Naive B cell (primary cell): Measurements from ENCODE around the gene NOTCH2. TPM values are rescaled to one million over a fixed set of nuclear protein-coding genes. Genes with fewer than 3 reads are reported as not detected.
A peak's percentile ranks its signal among the peaks of the same experiment; 100 is the strongest.

Experiments
- ATAC-seq, 2 donors: fragments of 150-1000 bp; cut with Tn5 transposase; 2 replicates each; pipeline ENCODE4 v1.10.0; 2021; ENCODE audit warnings: low read depth in 2 of 2, mild to moderate bottlenecking in 2 of 2, moderate library complexity in 2 of 2
- DNase-seq: peaks from one replicate; pipeline ENCODE4 v3.0.0; 2022
- H3K27ac Mint-ChIP-seq, 6 donors: one replicate each; pipeline ENCODE4 v1.8.0; 2020 to 2022; ENCODE audit warnings: mild to moderate bottlenecking in 6 of 6, mixed read lengths in 6 of 6, moderate library complexity in 5 of 6, inconsistent platforms in 2 of 6
- H3K27me3 Mint-ChIP-seq, 3 donors: one replicate each; pipeline ENCODE4 v1.8.0; 2021 to 2022; ENCODE audit warnings: mixed read lengths in 3 of 3, mild to moderate bottlenecking in 1 of 3
- H3K36me3 Mint-ChIP-seq, 2 donors: one replicate each; pipeline ENCODE4 v1.8.0; 2020 to 2022; ENCODE audit warnings: mixed read lengths in 2 of 2, inconsistent platforms in 1 of 2, mild to moderate bottlenecking in 1 of 2
- H3K4me1 Mint-ChIP-seq, 3 donors: one replicate each; pipeline ENCODE4 v1.8.0; 2020 to 2022; ENCODE audit warnings: mixed read lengths in 3 of 3, inconsistent platforms in 1 of 3, mild to moderate bottlenecking in 1 of 3, moderate library complexity in 1 of 3
- H3K4me3 Mint-ChIP-seq, 8 donors: one replicate each; pipeline ENCODE4 v1.8.0; 2020 to 2022; ENCODE audit warnings: mild to moderate bottlenecking in 8 of 8, mixed read lengths in 8 of 8, moderate library complexity in 8 of 8, inconsistent platforms in 2 of 8
- H3K9me3 Mint-ChIP-seq, 7 donors: one replicate each; pipeline ENCODE4 v1.8.0; 2020 to 2022; ENCODE audit warnings: mixed read lengths in 7 of 7, mild to moderate bottlenecking in 5 of 7, inconsistent platforms in 2 of 7, moderate library complexity in 1 of 7
- polyA plus RNA-seq, 6 donors: library from polyadenylated mRNA; unstranded; fragments of 300-500 nt; fragmentation: Illumina TruSeq; gene quantifications; one replicate each; pipeline ENCODE4 v1.2.3, GENCODE V29; 2021; ENCODE audit warnings: low read depth in 6 of 6

NOTCH2 gene
- polyA plus RNA-seq, 6 donors from 2014 or later = 45.8 to 70.9 (median 64.7) TPM

- H3K4me3 Mint-ChIP-seq = no peak overlapping the region
- no peak overlapping the region for H3K27ac Mint-ChIP-seq
- H3K27me3 Mint-ChIP-seq = peaks cover 10 to 27% (median 11%) of the 10 kb centered on the region in 3 donors
- DNase-seq (no peak), ATAC-seq (no peak)
- H3K9me3 Mint-ChIP-seq = no peaks in the 10 kb centered on the region
- H3K4me1 Mint-ChIP-seq = no peaks in the 10 kb centered on the region
- no peaks in the 10 kb centered on the region for H3K36me3 Mint-ChIP-seq
These were observed 191.3 kb downstream of the NOTCH2 start for GRCh38 chr1:119878171-119878570.

- H3K4me3 Mint-ChIP-seq = no peak overlapping the region
These were observed 195.3 kb downstream of the NOTCH2 start for GRCh38 chr1:119874186-119874585.

GRCh38 chr1:119873135-119874015, 196.1 kb downstream of the NOTCH2 start:
- H3K27me3 Mint-ChIP-seq = peaks cover 9 to 24% (median 18%) of the 10 kb centered on the region in 3 donors
- H3K4me3 Mint-ChIP-seq = no peak overlapping the region
- H3K27ac Mint-ChIP-seq = peak overlapping the region in 1 of 6 donors; percentile 28
- DNase-seq (no peak), ATAC-seq (no peak)
- no peaks in the 10 kb centered on the region for H3K9me3 Mint-ChIP-seq
- H3K36me3 Mint-ChIP-seq = no peaks in the 10 kb centered on the region
- H3K4me1 Mint-ChIP-seq = peaks cover 0 to 4% (median 3%) of the 10 kb centered on the region in 3 donors

More at GRCh38 chr1:119874186-119874585, 195.3 kb downstream of the NOTCH2 start:
- Mint-ChIP-seq H3K36me3 (no peaks in the 10 kb centered on the region), H3K27ac (no peak overlapping the region), H3K27me3 (peaks cover 14 to 31% (median 18%) of the 10 kb centered on the region in 3 donors), H3K4me1 (peaks cover 0 to 4% (median 3%) of the 10 kb centered on the region in 3 donors), H3K9me3 (no peaks in the 10 kb centered on the region)
- DNase-seq (no peak), ATAC-seq (no peak)

GRCh38 chr1:119871881-119872280, 197.6 kb downstream of the NOTCH2 start:
- Mint-ChIP-seq H3K9me3 (no peaks in the 10 kb centered on the region), H3K27ac (no peak overlapping the region), H3K4me1 (peaks cover 0 to 4% (median 3%) of the 10 kb centered on the region in 3 donors), H3K4me3 (no peak overlapping the region), H3K27me3 (peaks cover 9 to 22% (median 18%) of the 10 kb centered on the region in 3 donors), H3K36me3 (no peaks in the 10 kb centered on the region)
- ATAC-seq = no peak
- no peak for DNase-seq

GRCh38 chr1:119870917-119871596, 198.4 kb downstream of the NOTCH2 start:
- H3K27me3 Mint-ChIP-seq = peaks cover 13 to 22% (median 18%) of the 10 kb centered on the region in 3 donors
- H3K27ac Mint-ChIP-seq = peak overlapping the region in 2 of 6 donors; percentile 6 to 8
- H3K4me1 Mint-ChIP-seq = peaks cover 0 to 4% (median 3%) of the 10 kb centered on the region in 3 donors
- no peaks in the 10 kb centered on the region for H3K36me3 Mint-ChIP-seq
- DNase-seq = peak; percentile 55
- no peaks in the 10 kb centered on the region for H3K9me3 Mint-ChIP-seq
- H3K4me3 Mint-ChIP-seq = no peak overlapping the region
- peak in 1 of 2 donors; percentile 46 for ATAC-seq

- ATAC-seq = no peak
- no peak overlapping the region for H3K27ac Mint-ChIP-seq
- peaks cover 16 to 22% (median 18%) of the 10 kb centered on the region in 3 donors for H3K27me3 Mint-ChIP-seq
- no peaks in the 10 kb centered on the region for H3K36me3 Mint-ChIP-seq
- peaks cover 0 to 4% (median 3%) of the 10 kb centered on the region in 3 donors for H3K4me1 Mint-ChIP-seq
- no peaks in the 10 kb centered on the region for H3K9me3 Mint-ChIP-seq
- DNase-seq = no peak
- H3K4me3 Mint-ChIP-seq = no peak overlapping the region
These were observed 199.5 kb downstream of the NOTCH2 start for GRCh38 chr1:119869995-119870394.

GRCh38 chr1:119868176-119868575, 201.3 kb downstream of the NOTCH2 start:
- H3K4me1 Mint-ChIP-seq = peaks cover 0 to 4% (median 3%) of the 10 kb centered on the region in 3 donors
- H3K27ac Mint-ChIP-seq = no peak overlapping the region
- DNase-seq (no peak), ATAC-seq (no peak)
- H3K36me3 Mint-ChIP-seq = no peaks in the 10 kb centered on the region
- H3K27me3 Mint-ChIP-seq = peaks cover 13 to 24% (median 18%) of the 10 kb centered on the region in 3 donors
- H3K9me3 Mint-ChIP-seq = no peaks in the 10 kb centered on the region
- H3K4me3 Mint-ChIP-seq = no peak overlapping the region

GRCh38 chr1:119866451-119866850, 203.0 kb downstream of the NOTCH2 start:
- DNase-seq = no peak
- Mint-ChIP-seq H3K27ac (no peak overlapping the region), H3K4me3 (no peak overlapping the region), H3K4me1 (peaks cover 0 to 4% (median 3%) of the 10 kb centered on the region in 3 donors), H3K36me3 (no peaks in the 10 kb centered on the region), H3K27me3 (peaks cover 6 to 23% (median 21%) of the 10 kb centered on the region in 3 donors), H3K9me3 (no peaks in the 10 kb centered on the region)
- no peak for ATAC-seq

- peak overlapping the region in 1 of 8 donors; percentile 21 for H3K4me3 Mint-ChIP-seq
- H3K9me3 Mint-ChIP-seq = no peaks in the 10 kb centered on the region
- no peaks in the 10 kb centered on the region for H3K4me1 Mint-ChIP-seq
- H3K36me3 Mint-ChIP-seq = no peaks in the 10 kb centered on the region
- DNase-seq (no peak), ATAC-seq (no peak)
- H3K27me3 Mint-ChIP-seq = peaks cover under 1 to 17% (median 14%) of the 10 kb centered on the region in 3 donors
- H3K27ac Mint-ChIP-seq = no peak overlapping the region
These were observed 203.8 kb downstream of the NOTCH2 start for GRCh38 chr1:119865627-119866026.

- ATAC-seq (no peak), DNase-seq (no peak)
- Mint-ChIP-seq H3K9me3 (no peaks in the 10 kb centered on the region), H3K4me1 (no peaks in the 10 kb centered on the region), H3K27ac (no peak overlapping the region), H3K27me3 (peaks cover 14 to 26% (median 19%) of the 10 kb centered on the region in 3 donors), H3K36me3 (no peaks in the 10 kb centered on the region), H3K4me3 (no peak overlapping the region)
These were observed 207.2 kb downstream of the NOTCH2 start for GRCh38 chr1:119862276-119862675.

Other genes with a start within 250 kb of the NOTCH2 start
- not detected for gene ADAM30, start 173.1 kb downstream of the NOTCH2 start, polyA plus RNA-seq
- gene SEC22B, start 106.9 kb upstream of the NOTCH2 start, polyA plus RNA-seq = 10 to 100 TPM in 5 of 6 donors, 1 to 10 TPM in 1; 9.1 to 21.1 (median 19.5) TPM